Measurements from ENCODE around the gene NANOS3.

- TF ChIP-seq YY1 (IDR thresholded peaks at IDR 0.05; ENCODE audit: insufficient read depth, insufficient read length): no peak
- no peak for TF ChIP-seq SUZ12 (IDR thresholded peaks at IDR 0.05; ENCODE audit: extremely low read depth, insufficient read depth, insufficient read length)
These were observed 27.9 kb upstream of the NANOS3 start for GRCh38 chr19:13848798-13849676.

All from NT2/D1 (cell line).